Fibroblast of mammary gland (primary cell): ENCODE measurements around the gene ZNF490.

Experiments used
- DNase-seq: peaks from one replicate; pipeline ENCODE4 v3.0.0-alpha.2; 2010; ENCODE audit warnings: low read depth
- H3K4me3 ChIP-seq: 2 replicates; pipeline ENCODE4 v1.5.1; 2011; ENCODE audit warnings: low read depth, mild to moderate bottlenecking, low read length, moderate library complexity; ENCODE audit not compliant: control insufficient read depth
- CTCF ChIP-seq: conservative IDR thresholded peaks from 2 replicates; pipeline ENCODE4 v1.5.1; 2011; ENCODE audit warnings: low read depth, low read length, inconsistent platforms; ENCODE audit not compliant: control insufficient read depth, insufficient read depth

Gene ZNF490

GRCh38 chr19:12639901-12640613, 29.4 kb upstream of the ZNF490 start:
- TF ChIP-seq CTCF, result peak; percentile 68
- DNase-seq, result peak; percentile 81
- peak overlapping the region; percentile 13 for H3K4me3 ChIP-seq

GRCh38 chr19:12638611-12639182, 28.1 kb upstream of the ZNF490 start:
- TF ChIP-seq CTCF, result no peak
- DNase-seq, result no peak

DNA sequence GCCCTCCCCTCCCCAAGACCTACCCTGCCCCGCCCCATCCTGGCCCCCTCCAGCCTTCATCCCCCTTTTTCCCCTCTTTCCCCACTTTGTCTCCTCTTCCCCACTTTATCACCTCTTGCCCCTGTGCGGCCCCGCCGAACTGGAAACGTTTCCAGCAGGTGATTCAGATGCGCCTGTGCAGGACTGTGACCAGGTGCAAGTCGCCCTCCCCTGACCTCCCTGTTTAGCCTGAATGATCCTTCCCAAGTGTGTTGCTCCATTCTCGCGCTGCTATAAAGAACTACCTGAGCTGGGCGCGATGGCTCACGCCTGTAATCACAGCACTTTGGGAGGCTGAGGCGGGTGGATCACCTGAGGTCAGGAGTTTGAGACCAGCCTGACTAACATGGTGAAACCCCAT, 26.0 kb upstream of the ZNF490 start:
- TF ChIP-seq CTCF, result no peak
- H3K4me3 ChIP-seq, result no peak overlapping the region
- DNase-seq, result no peak

More at GRCh38 chr19:12638611-12639182, 28.1 kb upstream of the ZNF490 start:
- no peak overlapping the region for H3K4me3 ChIP-seq

GRCh38 chr19:12629215-12629614, 18.6 kb upstream of the ZNF490 start:
- no peak for TF ChIP-seq CTCF
- H3K4me3 ChIP-seq, result no peak overlapping the region
- no peak for DNase-seq

DNA sequence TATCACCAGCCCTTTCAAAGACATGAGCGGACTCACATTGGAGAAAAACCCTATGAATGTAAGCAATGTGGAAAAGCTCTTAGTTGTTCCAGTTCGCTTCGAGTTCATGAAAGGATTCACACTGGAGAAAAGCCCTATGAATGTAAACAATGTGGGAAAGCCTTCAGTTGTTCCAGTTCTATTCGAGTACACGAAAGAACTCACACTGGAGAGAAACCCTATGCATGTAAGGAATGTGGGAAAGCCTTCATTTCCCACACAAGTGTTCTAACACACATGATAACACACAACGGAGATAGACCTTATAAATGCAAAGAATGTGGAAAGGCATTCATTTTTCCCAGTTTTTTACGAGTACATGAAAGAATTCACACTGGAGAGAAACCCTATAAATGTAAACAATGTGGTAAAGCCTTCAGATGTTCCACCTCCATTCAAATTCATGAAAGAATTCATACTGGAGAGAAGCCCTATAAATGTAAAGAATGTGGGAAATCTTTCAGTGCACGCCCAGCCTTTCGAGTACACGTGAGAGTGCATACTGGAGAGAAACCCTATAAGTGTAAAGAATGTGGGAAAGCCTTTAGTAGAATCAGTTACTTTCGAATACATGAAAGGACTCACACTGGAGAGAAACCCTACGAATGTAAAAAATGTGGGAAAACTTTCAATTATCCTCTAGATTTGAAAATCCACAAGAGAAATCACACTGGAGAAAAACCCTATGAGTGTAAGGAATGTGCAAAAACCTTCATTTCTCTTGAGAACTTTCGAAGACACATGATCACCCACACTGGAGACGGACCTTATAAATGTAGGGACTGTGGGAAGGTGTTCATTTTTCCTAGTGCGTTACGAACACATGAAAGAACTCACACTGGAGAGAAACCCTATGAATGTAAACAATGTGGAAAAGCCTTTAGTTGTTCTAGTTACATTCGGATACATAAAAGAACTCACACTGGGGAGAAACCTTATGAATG, 17.7 kb upstream of the ZNF490 start:
- no peak overlapping the region for H3K4me3 ChIP-seq
- DNase-seq, result peak; percentile 54
- TF ChIP-seq CTCF, result no peak

DNA sequence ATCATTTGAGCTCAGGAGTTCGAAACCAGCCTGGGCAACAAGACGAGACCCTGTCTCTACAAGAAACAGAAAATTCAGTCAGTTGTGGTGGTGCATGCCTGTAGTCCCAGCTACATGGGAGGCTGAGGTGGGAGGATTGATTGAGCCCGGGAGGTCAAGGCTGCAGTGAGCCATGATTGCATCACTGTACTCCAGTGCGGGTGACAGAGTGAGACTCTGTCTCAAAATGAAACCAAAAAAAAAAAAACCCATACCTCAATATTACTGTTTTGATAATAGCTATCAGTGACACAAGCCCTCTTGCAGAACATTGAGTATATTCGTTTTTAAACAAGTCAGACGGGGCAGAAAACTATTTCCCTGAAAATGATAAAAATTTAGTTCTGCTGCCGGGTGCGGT, 16.3 kb upstream of the ZNF490 start:
- no peak for TF ChIP-seq CTCF
- no peak overlapping the region for H3K4me3 ChIP-seq
- no peak for DNase-seq
